T-helper 1 cell treated with Interleukin-12 subunit alpha and Interleukin-12 subunit beta and Interleukin-4 antibody, amounts not matched to agents 30 ng/mL and 1 ng/mL, for 36 hours (primary cell): ENCODE results near the gene RARB. TPM values are rescaled to one million over a fixed set of nuclear protein-coding genes. Genes with fewer than 3 reads are reported as not detected.

Experiments used
- intact Hi-C: fragments of 100-400 bp; cut with micrococcal nuclease; formaldehyde crosslinking; loops from one replicate; pipeline ENCODE4 v1.15.1; 2024
- total RNA-seq: library from RNA; stranded (reverse); gene quantifications from 2 replicates; pipeline ENCODE4 v1.2.3, GENCODE V29; 2022

The RARB gene
- total RNA-seq, 1 donor from 2014 or later: not detected

DNA sequence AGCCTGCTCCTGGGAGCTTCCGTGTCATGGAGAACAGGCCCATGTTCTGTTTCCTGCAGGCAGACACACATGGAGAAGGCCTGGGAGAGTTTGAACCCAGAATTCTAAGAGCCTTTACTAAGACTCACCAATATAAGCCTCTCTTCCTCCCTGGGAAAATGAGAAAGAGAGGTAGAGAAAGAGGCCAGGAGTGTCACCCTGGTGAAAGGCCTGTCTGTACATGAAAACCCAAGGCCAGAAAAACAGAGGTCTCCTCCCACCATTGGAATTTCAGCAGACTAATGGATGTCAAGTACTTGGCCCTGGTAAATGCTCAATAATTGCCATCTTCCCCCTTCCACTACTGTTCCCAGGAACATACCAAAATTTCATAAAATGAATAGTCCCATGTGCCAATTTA lies 119.0 kb downstream of the RARB start:
- intact Hi-C loops: no loop called here

DNA sequence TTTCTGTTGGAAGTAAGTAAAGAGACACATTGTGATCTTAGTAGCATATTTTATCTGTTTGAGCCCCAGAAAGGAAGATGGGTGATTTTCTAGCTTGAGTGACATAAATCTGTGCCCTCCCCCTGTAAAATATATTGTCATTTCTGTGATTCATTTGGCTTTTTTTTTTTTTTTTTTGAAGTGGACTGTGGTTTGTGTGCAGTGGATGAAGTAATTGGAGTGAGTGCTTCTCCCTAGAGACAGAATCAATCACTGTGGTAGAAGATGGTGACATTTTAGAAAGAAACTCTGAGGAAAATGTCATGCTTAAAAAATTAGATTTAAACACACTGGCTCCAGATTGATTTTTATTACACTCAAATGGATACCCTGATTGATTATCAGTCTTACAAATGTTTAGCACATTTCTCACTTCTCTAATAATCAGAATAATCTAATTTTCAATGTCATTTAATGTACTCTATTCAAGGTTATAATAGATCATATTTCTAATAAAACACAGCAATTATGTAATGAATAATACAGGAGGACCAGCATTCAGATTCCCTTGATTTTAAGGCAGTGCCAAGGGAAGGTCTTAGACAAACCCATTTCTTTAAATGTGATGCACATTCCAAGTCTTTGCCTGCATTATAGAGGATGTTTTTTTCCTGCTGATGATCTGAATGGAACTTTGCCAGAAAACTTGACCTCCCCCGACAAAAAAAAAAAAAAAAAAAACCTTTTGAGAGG lies 120.0 kb downstream of the RARB start:
- intact Hi-C loops: no loop called here

GRCh38 chr3:25548836-25549235 lies 120.8 kb downstream of the RARB start:
- intact Hi-C loops: no loop called here

DNA sequence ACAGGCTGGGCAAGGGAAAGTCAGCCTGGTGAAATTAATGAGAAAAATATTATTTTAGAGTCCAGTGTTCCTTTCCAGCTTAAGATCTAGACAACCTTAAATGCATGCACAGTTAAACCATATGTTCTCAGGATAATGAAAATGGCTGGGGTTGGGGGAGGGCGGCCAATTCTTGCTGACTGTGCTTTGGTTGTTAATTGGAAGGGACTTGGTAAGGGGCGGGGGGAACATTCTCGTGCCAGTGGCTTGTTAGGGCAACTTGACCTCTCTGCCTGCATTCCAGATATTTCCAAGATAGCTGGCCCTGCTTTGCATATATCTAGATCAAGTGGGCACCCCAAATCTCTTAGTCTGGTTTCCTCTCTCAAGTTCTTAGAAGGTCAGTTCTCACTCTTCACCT lies 124.2 kb downstream of the RARB start:
- intact Hi-C loops: no loop called here

GRCh38 chr3:25554376-25554775 lies 126.3 kb downstream of the RARB start:
- intact Hi-C loops: no loop called here

DNA sequence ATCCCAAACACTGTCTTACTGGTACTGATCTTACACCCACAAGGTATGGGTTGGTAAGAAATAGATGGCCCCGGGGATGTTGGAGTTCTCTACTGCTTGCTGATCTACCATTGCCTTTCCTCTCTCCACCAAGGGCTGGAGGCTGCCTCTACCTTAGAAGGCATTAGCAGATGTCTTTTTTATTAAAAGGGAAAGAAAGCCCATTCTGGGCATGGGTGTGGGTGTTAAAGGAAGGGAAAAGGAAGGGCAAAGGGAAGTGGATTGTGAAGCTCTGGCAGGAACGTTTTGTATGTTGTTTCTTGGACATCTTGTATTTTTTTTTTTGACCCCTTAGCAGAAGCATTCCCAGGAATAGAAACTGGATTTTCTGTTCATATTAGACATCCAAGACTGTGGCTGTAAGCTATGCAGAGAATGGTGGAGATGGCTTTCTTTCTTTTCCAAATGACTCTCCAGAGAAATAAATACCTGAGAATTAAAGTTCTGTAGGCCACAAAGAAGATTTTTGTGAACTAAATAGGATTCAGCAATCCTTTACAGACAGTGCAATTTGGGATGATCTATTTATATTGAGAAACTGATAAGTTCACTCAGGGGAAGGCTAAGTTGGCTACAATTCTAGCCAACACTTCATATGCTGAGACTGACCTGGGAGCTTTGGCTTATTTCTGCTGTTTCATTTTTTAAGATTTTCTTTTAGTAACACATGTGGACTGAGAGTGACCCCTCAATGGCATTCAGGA lies 127.8 kb downstream of the RARB start:
- intact Hi-C loops: no loop called here

DNA sequence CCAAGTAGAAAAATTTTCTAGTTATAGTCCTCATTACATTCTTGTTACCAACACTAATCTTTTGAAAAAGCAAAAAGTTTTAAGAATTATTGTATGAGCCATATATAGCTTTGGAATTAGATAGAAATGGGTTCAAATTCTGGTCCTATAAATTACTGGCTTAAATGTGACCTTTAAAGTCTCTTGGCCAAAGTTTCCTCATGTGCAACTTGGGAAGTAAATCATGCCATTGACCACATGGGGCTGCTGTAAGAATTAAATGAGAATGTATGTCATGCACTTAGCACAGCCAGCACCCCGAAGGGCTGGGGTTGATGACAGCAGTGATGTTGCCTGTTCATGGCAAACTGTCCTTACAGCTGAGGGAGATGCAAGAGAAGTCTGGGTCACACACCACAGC lies 128.4 kb downstream of the RARB start:
- intact Hi-C loops: no loop called here

DNA sequence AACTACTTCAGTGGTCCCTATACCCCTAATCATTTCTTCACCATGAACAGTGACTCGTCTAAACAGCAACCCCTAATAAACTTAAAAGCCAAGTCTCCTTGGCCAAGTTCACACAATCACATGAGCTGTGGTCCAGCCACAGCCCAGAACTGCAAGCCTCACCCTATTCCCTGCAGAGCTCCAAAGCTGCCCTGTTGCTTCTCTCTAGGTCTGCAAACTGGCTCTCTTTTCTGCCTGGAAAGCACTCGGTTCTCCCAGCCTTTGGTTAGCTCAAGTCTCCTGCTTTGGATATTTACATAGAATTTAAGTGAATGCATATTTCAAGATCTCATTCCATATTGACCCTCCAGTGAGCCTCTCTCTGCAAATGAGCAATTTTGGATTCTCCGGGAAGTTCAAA lies 129.6 kb downstream of the RARB start:
- intact Hi-C loops: no loop called here

GRCh38 chr3:25558121-25558520 lies 130.1 kb downstream of the RARB start:
- intact Hi-C loops: no loop called here

- intact Hi-C loops: no loop called here
These were observed 130.7 kb downstream of the RARB start for GRCh38 chr3:25558796-25559195.

DNA sequence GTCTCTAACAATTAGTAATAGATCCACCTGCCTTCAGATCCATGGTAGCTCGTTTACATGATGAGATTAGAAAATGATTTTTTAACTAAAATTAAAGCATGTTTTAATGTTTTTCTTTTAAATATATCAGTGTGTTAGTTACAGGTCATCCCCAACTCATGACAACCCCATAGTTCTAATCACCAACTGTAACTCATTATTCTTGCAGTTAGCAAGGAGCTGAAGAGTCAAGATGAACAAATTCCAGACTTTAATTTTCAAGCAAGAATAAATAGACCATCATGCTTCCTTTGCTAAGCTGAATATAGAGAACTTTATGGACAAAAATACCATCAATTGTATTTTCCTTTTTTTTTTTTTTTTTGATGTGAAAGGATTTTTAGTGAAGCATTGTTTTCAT lies 135.5 kb downstream of the RARB start:
- intact Hi-C loops: no loop called here

- intact Hi-C loops: no loop called here
These were observed 136.0 kb downstream of the RARB start for GRCh38 chr3:25564075-25564474.

DNA sequence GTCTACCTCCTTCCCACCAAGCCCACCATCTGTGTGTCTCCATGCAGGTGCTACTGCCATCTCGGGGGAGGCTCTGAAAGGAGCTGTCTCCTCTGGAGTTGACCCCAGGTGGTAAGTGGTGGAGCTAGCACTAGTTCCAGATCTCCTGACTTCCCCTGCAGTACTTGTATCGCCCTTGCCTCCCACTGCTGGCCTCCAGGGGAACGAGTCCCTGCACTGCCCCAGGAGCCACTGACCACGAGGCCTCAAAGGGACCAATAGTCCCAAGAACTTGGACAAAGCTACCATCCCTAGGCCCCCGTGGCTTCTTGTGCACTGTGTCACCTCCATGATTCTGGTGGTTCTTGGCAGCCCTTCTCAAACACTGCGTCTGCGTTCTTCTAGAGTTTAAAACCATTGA lies 137.7 kb downstream of the RARB start:
- intact Hi-C loops: no loop called here

GRCh38 chr3:25566358-25566920 lies 138.4 kb downstream of the RARB start:
- intact Hi-C loops: no loop called here

DNA sequence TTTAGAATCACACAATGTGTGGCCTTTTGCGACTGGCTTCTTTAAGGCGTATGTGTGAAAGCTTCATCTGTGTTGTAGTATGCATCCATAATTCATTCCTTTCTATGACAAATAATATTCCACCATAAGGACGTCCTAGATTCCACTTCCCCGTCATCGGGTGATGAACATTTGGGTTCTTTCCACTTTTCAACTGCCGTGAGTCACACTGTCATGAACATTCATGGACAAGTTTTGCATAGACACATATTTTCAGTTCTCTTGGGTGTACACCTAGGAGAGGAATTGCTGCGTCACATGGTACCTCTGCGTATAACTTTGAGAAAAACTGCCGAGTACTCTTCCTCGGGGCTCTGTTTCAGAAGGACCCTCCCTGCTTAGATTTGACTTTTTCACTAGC lies 139.3 kb downstream of the RARB start:
- intact Hi-C loops: no loop called here

- intact Hi-C loops: no loop called here
These were observed 139.9 kb downstream of the RARB start for GRCh38 chr3:25567806-25568524.

DNA sequence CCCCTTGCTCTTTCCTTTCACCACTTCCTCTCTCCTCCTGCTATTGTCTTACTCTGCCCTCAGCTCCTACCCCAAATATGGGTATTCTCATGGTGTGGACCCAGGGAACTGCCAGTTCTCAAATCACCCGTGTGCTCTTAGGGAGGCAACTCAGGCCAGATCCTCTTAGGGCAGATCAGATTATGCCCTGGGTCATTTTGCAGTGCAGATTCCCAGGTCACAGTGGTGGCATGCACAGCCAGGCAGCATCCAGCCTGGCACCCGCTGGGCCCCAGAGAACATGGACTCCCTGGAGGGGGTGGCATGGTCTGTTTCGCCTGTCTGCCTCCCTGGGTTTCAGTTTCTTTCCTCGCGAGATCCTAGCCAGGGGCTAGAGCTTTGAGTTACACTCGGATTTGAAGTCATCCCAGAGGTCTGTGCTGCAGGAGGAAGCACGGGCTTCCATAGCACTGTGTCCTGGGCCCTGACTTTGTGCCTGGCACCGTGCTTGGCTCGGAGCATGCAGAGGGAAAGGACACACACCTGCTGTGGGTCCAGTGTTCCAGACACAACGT lies 140.5 kb downstream of the RARB start:
- intact Hi-C loops: no loop called here

DNA sequence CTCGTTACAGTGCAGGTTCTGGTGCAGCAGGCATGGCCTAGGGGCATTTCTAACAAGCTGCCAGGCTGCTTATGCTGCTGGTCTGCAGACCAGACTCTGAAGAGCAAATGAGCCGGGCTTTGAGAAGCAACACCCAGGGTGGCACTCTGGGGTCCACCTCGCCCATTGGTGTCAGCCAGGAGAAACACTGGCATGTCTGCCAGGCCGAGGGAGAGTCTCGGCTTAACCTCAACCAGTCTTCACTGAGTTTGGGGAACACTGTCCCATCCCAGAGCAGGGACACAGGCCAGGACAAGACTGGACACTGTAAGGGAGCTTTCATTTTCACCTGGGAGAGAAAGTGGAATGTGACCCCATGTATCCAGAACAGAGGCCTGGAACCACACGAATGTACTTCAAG lies 143.2 kb downstream of the RARB start:
- intact Hi-C loops: no loop called here

- intact Hi-C loops: no loop called here
These were observed 144.3 kb downstream of the RARB start for GRCh38 chr3:25572336-25572735.

- intact Hi-C loops: no loop called here
These were observed 144.9 kb downstream of the RARB start for GRCh38 chr3:25572919-25573385.

GRCh38 chr3:25573386-25574171 lies 145.5 kb downstream of the RARB start:
- intact Hi-C loops: no loop called here
